A549 treated with Hydrocortisone at 1 μM for 4 hours (cell line): ENCODE results near the gene DLEC1. TPM values are rescaled to one million over a fixed set of nuclear protein-coding genes. Genes with fewer than 3 reads are reported as not detected.

ENCODE experiments used
- total RNA-seq: library from RNA; stranded (reverse); fragments of 200-300 nt; extraction: Qiagen RNA extraction; gene quantifications from 5 replicates; pipeline ENCODE4 v1.2.3, GENCODE V29; 2022

Gene DLEC1
- total RNA-seq, result 0.02 to 0.09 TPM (median 0.05 TPM) in 5 replicates

GRCh38 chr3:38039101-38039898 lies at the start of gene DLEC1:
Gene DLEC1, plus strand, starts transcription at chr3:38039208. Its CDS starts 18 bp downstream, at chr3:38039226.

GRCh38 chr3:37990527-37990926 lies 48.5 kb upstream of the DLEC1 start, which contains the start of gene VILL:
Gene VILL, plus strand, starts transcription at chr3:37990786. Its CDS starts 2,887 bp downstream, at chr3:37993673.

GRCh38 chr3:38029400-38030125 lies 9.4 kb upstream of the DLEC1 start, which contains the start of gene PLCD1:
Gene PLCD1, minus strand, starts transcription at chr3:38029642. Its CDS starts 103 bp downstream, at chr3:38029539.

GRCh38 chr3:38136777-38137614 lies 98.0 kb downstream of the DLEC1 start, which contains the start of gene ACAA1:
Gene ACAA1, minus strand, starts transcription at chr3:38137127. Its CDS starts 92 bp downstream, at chr3:38137035.

GRCh38 chr3:38138349-38139190 lies 99.6 kb downstream of the DLEC1 start, which contains the start of gene MYD88:
Gene MYD88, plus strand, starts transcription at chr3:38138661. Its CDS starts 40 bp downstream, at chr3:38138701.

GRCh38 chr3:38164952-38165721 lies 126.1 kb downstream of the DLEC1 start, which contains the start of gene OXSR1:
Gene OXSR1, plus strand, starts transcription at chr3:38165537. Its CDS starts 340 bp downstream, at chr3:38165877.

Other genes starting within 250 kb of the DLEC1 start
- 15.1 to 19.0 TPM (median 17.6 TPM) in 5 replicates for gene CTDSPL, start 177.3 kb upstream of the DLEC1 start, total RNA-seq
- gene VILL, start 48.4 kb upstream of the DLEC1 start, total RNA-seq, result 0.06 to 0.21 TPM (median 0.09 TPM) in 4 of 5 replicates, not detected in the other
- 3.1 to 4.7 TPM (median 3.7 TPM) in 5 replicates for gene PLCD1, start 9.6 kb upstream of the DLEC1 start, total RNA-seq
- 41.2 to 47.1 TPM (median 45.2 TPM) in 5 replicates for gene ACAA1, start 97.9 kb downstream of the DLEC1 start, total RNA-seq
- 21.9 to 25.5 TPM (median 23.5 TPM) in 5 replicates for gene MYD88, start 99.5 kb downstream of the DLEC1 start, total RNA-seq
- gene OXSR1, start 126.3 kb downstream of the DLEC1 start, total RNA-seq, result 27.9 to 45.9 TPM (median 33.7 TPM) in 5 replicates
- 0.05 to 0.06 TPM in 2 of 5 replicates, not detected in the others for gene SLC22A13, start 226.6 kb downstream of the DLEC1 start, total RNA-seq
- gene SLC22A14, start 243.1 kb downstream of the DLEC1 start, total RNA-seq, result 0.05 to 0.06 TPM (median 0.06 TPM) in 4 of 5 replicates, not detected in the other